Measurements from ENCODE around the gene IVL. TPM values are rescaled to one million over a fixed set of nuclear protein-coding genes. Genes with fewer than 3 reads are reported as not detected.

Gene IVL
- total RNA-seq, 1 experiment from 2014 or later: not detected

GRCh38 chr1:152899027-152899426 lies 9.3 kb upstream of the IVL start:
- H3K36me3 ChIP-seq (ENCODE audit: control insufficient read depth, insufficient read depth, low read length): no peaks in the 10 kb centered on the region
- ChIA-PET CTCF (no interaction called here), POLR2A (no interaction called here)
- intact Hi-C loops (cut with micrococcal nuclease; ENCODE audit: unreplicated experiment): no loop called here
- H3K27me3 ChIP-seq (replicated peaks; ENCODE audit: control insufficient read depth, insufficient read depth, low read length): no peaks in the 10 kb centered on the region
- no peak overlapping the region for H3K4me3 Mint-ChIP-seq (ENCODE audit: unreplicated experiment)
- no peaks in the 10 kb centered on the region for H3K9me3 ChIP-seq
- DNase-seq: no peak
- H3K9me3 Mint-ChIP-seq (ENCODE audit: unreplicated experiment): no peaks in the 10 kb centered on the region
- H3K4me3 ChIP-seq (ENCODE audit: low read depth, low read length): no peak overlapping the region
- H3K27me3 Mint-ChIP-seq (ENCODE audit: insufficient read depth, unreplicated experiment): peaks cover 28% of the 10 kb centered on the region
- TF ChIP-seq, protein P1, sequence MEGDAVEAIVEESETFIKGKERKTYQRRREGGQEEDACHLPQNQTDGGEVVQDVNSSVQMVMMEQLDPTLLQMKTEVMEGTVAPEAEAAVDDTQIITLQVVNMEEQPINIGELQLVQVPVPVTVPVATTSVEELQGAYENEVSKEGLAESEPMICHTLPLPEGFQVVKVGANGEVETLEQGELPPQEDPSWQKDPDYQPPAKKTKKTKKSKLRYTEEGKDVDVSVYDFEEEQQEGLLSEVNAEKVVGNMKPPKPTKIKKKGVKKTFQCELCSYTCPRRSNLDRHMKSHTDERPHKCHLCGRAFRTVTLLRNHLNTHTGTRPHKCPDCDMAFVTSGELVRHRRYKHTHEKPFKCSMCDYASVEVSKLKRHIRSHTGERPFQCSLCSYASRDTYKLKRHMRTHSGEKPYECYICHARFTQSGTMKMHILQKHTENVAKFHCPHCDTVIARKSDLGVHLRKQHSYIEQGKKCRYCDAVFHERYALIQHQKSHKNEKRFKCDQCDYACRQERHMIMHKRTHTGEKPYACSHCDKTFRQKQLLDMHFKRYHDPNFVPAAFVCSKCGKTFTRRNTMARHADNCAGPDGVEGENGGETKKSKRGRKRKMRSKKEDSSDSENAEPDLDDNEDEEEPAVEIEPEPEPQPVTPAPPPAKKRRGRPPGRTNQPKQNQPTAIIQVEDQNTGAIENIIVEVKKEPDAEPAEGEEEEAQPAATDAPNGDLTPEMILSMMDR (IDR thresholded peaks at IDR 0.05; ENCODE audit: insufficient read depth in 1 of 2, low read depth in 1 of 2, low read length in 1 of 2, severe bottlenecking in 1 of 2, unreplicated experiment in 1 of 2): no peak
- no peaks in the 10 kb centered on the region for H3K4me1 ChIP-seq
- H3K36me3 Mint-ChIP-seq (ENCODE audit: insufficient read depth, unreplicated experiment): no peaks in the 10 kb centered on the region
- no peak overlapping the region for H3K27ac Mint-ChIP-seq (ENCODE audit: unreplicated experiment)
- BruUV-seq (replicated peaks): no TSS peak
- H3K4me1 Mint-ChIP-seq (ENCODE audit: low read depth, unreplicated experiment): no peaks in the 10 kb centered on the region

GRCh38 chr1:152899883-152900282 lies 8.5 kb upstream of the IVL start:
- TF ChIP-seq, protein P1 (IDR thresholded peaks at IDR 0.05; ENCODE audit: insufficient read depth in 1 of 2, low read depth in 1 of 2, low read length in 1 of 2, severe bottlenecking in 1 of 2, unreplicated experiment in 1 of 2): no peak

DNA sequence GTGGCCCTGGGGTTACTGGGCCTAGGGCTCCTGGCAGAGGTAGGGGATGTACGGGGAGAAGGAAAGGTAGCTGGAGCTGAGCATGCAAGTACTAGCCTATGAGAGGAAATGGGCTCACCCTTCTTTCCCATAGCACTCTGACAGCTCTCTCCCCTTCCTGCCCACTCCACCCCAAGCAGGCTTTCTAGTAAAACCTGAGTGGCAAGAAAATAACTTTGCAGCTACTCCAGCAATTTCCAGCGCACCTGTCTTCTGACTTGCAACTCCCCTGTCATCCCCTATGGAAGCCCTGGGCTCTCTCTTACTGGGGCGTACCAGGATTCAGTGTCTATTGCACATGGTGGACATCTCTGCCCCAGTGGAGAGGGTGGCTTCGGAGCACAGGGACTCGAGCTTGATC lies 6.7 kb upstream of the IVL start:
- POLR2A ChIA-PET: no interaction called here
- CTCF ChIA-PET: no interaction called here
- DNase-seq: no peak

More at GRCh38 chr1:152899883-152900282, 8.5 kb upstream of the IVL start:
- Histone ChIP-seq H3K9me3 (no peaks in the 10 kb centered on the region), H3K27me3 (replicated peaks; ENCODE audit: control insufficient read depth, insufficient read depth, low read length) (no peaks in the 10 kb centered on the region), H3K36me3 (ENCODE audit: control insufficient read depth, insufficient read depth, low read length) (no peaks in the 10 kb centered on the region), H3K4me3 (ENCODE audit: low read depth, low read length) (no peak overlapping the region), H3K4me1 (no peaks in the 10 kb centered on the region)
- CTCF ChIA-PET: no interaction called here
- no peak for DNase-seq
- Mint-ChIP-seq H3K4me1 (ENCODE audit: low read depth, unreplicated experiment) (no peaks in the 10 kb centered on the region), H3K36me3 (ENCODE audit: insufficient read depth, unreplicated experiment) (no peaks in the 10 kb centered on the region), H3K27me3 (ENCODE audit: insufficient read depth, unreplicated experiment) (peaks cover 25% of the 10 kb centered on the region), H3K9me3 (ENCODE audit: unreplicated experiment) (no peaks in the 10 kb centered on the region), H3K4me3 (ENCODE audit: unreplicated experiment) (no peak overlapping the region), H3K27ac (ENCODE audit: unreplicated experiment) (no peak overlapping the region)
- no TSS peak for BruUV-seq (replicated peaks)
- POLR2A ChIA-PET: no interaction called here
- intact Hi-C loops (cut with micrococcal nuclease; ENCODE audit: unreplicated experiment): no loop called here

More for the DNA sequence above, 6.7 kb upstream of the IVL start:
- TF ChIP-seq, protein P1 (IDR thresholded peaks at IDR 0.05; ENCODE audit: insufficient read depth in 1 of 2, low read depth in 1 of 2, low read length in 1 of 2, severe bottlenecking in 1 of 2, unreplicated experiment in 1 of 2): no peak
- no peak overlapping the region for H3K27ac Mint-ChIP-seq (ENCODE audit: unreplicated experiment)
- intact Hi-C loops (cut with micrococcal nuclease; ENCODE audit: unreplicated experiment): no loop called here
- Histone ChIP-seq H3K9me3 (no peaks in the 10 kb centered on the region), H3K4me1 (no peaks in the 10 kb centered on the region), H3K27me3 (replicated peaks; ENCODE audit: control insufficient read depth, insufficient read depth, low read length) (peaks cover 2% of the 10 kb centered on the region), H3K36me3 (ENCODE audit: control insufficient read depth, insufficient read depth, low read length) (no peaks in the 10 kb centered on the region), H3K4me3 (ENCODE audit: low read depth, low read length) (no peak overlapping the region)
- no peaks in the 10 kb centered on the region for H3K9me3 Mint-ChIP-seq (ENCODE audit: unreplicated experiment)
- H3K27me3 Mint-ChIP-seq (ENCODE audit: insufficient read depth, unreplicated experiment): peaks cover 33% of the 10 kb centered on the region
- H3K4me3 Mint-ChIP-seq (ENCODE audit: unreplicated experiment): no peak overlapping the region
- no peaks in the 10 kb centered on the region for H3K36me3 Mint-ChIP-seq (ENCODE audit: insufficient read depth, unreplicated experiment)
- BruUV-seq (replicated peaks): no TSS peak
- H3K4me1 Mint-ChIP-seq (ENCODE audit: low read depth, unreplicated experiment): no peaks in the 10 kb centered on the region

Measured in Caco-2 (cell line).